Large intestine (tissue), 12 donors: ENCODE results near the gene GPN2. TPM values are rescaled to one million over a fixed set of nuclear protein-coding genes. Genes with fewer than 3 reads are reported as not detected.

ENCODE experiments used
- DNase-seq, 2 donors: peaks; one replicate each; pipeline versions ENCODE4 v3.0.0 to v3.0.0-alpha.2; 2013
- H3K27ac ChIP-seq: one replicate; pipeline ENCODE4 v1.5.1; 2013; ENCODE audit warnings: low read length
- H3K27me3 ChIP-seq: 2 replicates; pipeline ENCODE4 v1.6.1; 2013; ENCODE audit warnings: low read length; ENCODE audit not compliant: control insufficient read depth, insufficient read depth
- H3K36me3 ChIP-seq: 2 replicates; pipeline ENCODE4 v1.6.1; 2013; ENCODE audit warnings: low read length; ENCODE audit not compliant: control insufficient read depth, insufficient read depth
- H3K4me1 ChIP-seq: one replicate; pipeline ENCODE4 v1.6.1; 2013; ENCODE audit warnings: low read length; ENCODE audit not compliant: control insufficient read depth, insufficient read depth
- H3K4me3 ChIP-seq: one replicate; pipeline ENCODE4 v1.5.1; 2013; ENCODE audit warnings: low read length
- H3K9me3 ChIP-seq: one replicate; pipeline ENCODE4 v1.6.1; 2013; ENCODE audit warnings: mild to moderate bottlenecking, low read depth, low read length, moderate library complexity; ENCODE audit not compliant: control insufficient read depth
- WGBS: methylation state at CpG from one replicate; pipeline ENCODE4 v1.1.5; 2013; ENCODE audit warnings: low lambda C conversion rate; ENCODE audit not compliant: insufficient coverage; 5-methylcytosine and 5-hydroxymethylcytosine counted together
- long read RNA-seq, 11 donors: transcript quantifications; one replicate each; lab custom pipeline, GENCODE V29; 2026
- polyA plus RNA-seq: library from polyadenylated mRNA; unstranded; fragments of 120-200 nt; gene quantifications from one replicate; pipeline ENCODE4 v1.2.1, GENCODE V29; 2013

Gene GPN2
- polyA plus RNA-seq = 28.5 TPM
- long read RNA-seq, donor 1, full-length matches to known transcripts = 4 of 4 reads
- long read RNA-seq, donor 1, partial matches to known transcripts = 0 of 4 reads
- long read RNA-seq, donor 1, other reads (novel, unspliced or antisense) = 0 of 4 reads
- long read RNA-seq, donor 2, full-length matches to known transcripts = 10 of 26 reads
- long read RNA-seq, donor 2, partial matches to known transcripts = 16 of 26 reads
- long read RNA-seq, donor 2, other reads (novel, unspliced or antisense) = 0 of 26 reads
- long read RNA-seq, donor 3 = 0 reads
- long read RNA-seq, donor 4, full-length matches to known transcripts = 4 of 4 reads
- long read RNA-seq, donor 4, partial matches to known transcripts = 0 of 4 reads
- long read RNA-seq, donor 4, other reads (novel, unspliced or antisense) = 0 of 4 reads
- long read RNA-seq, donor 5, full-length matches to known transcripts = 4 of 4 reads
- long read RNA-seq, donor 5, partial matches to known transcripts = 0 of 4 reads
- long read RNA-seq, donor 5, other reads (novel, unspliced or antisense) = 0 of 4 reads
- long read RNA-seq, donor 6, full-length matches to known transcripts = 10 of 10 reads
- long read RNA-seq, donor 6, partial matches to known transcripts = 0 of 10 reads
- long read RNA-seq, donor 6, other reads (novel, unspliced or antisense) = 0 of 10 reads
- long read RNA-seq, donor 7, full-length matches to known transcripts = 5 of 5 reads
- long read RNA-seq, donor 7, partial matches to known transcripts = 0 of 5 reads
- long read RNA-seq, donor 7, other reads (novel, unspliced or antisense) = 0 of 5 reads
- long read RNA-seq, donor 8, full-length matches to known transcripts = 9 of 9 reads
- long read RNA-seq, donor 8, partial matches to known transcripts = 0 of 9 reads
- long read RNA-seq, donor 8, other reads (novel, unspliced or antisense) = 0 of 9 reads
- long read RNA-seq, donor 9, full-length matches to known transcripts = 12 of 12 reads
- long read RNA-seq, donor 9, partial matches to known transcripts = 0 of 12 reads
- long read RNA-seq, donor 9, other reads (novel, unspliced or antisense) = 0 of 12 reads
- long read RNA-seq, donor 10, full-length matches to known transcripts = 15 of 15 reads
- long read RNA-seq, donor 10, partial matches to known transcripts = 0 of 15 reads
- long read RNA-seq, donor 10, other reads (novel, unspliced or antisense) = 0 of 15 reads
- long read RNA-seq, donor 11, full-length matches to known transcripts = 7 of 7 reads
- long read RNA-seq, donor 11, partial matches to known transcripts = 0 of 7 reads
- long read RNA-seq, donor 11, other reads (novel, unspliced or antisense) = 0 of 7 reads

GRCh38 chr1:26889551-26890466, at the start of gene GPN2:
Gene GPN2 (minus strand): TSS chr1:26890283. CDS start chr1:26890096, 187 bp downstream.
- H3K4me3 ChIP-seq = peak within 1 kb of the TSS; percentile 85
- WGBS = no CpG with 5 or more reads among the region's 89 CpGs
- peaks cover 18% of the 10 kb centered on the region for H3K4me1 ChIP-seq
- no peaks in the 10 kb centered on the region for H3K27me3 ChIP-seq
- H3K27ac ChIP-seq = peak within 1 kb of the TSS; percentile 96
- H3K36me3 ChIP-seq = peaks cover 58% of the 10 kb centered on the region
- no peaks in the 10 kb centered on the region for H3K9me3 ChIP-seq
- DNase-seq = peak; percentile 85 to 91

DNA sequence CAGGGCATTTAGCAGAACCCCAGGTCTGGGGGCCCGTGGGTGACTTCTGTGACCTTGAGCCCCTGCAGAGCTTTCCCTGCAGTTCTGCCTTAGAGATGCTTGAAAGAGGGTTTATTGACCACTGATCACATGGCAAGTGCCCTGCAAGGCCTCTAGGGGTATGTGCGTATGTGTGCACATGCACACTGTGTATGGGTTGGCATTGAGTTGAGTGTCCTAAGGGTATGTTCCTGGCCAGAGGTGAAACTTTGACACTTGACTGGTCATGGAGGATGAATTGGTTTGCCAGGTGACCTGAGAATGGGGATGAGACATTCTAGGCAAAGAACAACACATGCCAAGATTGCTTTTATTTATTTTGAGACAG, 48.6 kb upstream of the GPN2 start:
- H3K9me3 ChIP-seq = no peaks in the 10 kb centered on the region
- H3K27me3 ChIP-seq = no peaks in the 10 kb centered on the region
- H3K36me3 ChIP-seq = peaks cover 53% of the 10 kb centered on the region
- DNase-seq = no peak
- no CpG with 5 or more reads among the region's 2 CpGs for whole genome bisulfite sequencing
- H3K4me1 ChIP-seq = peaks cover 4% of the 10 kb centered on the region
- no peak overlapping the region for H3K4me3 ChIP-seq
- no peak overlapping the region for H3K27ac ChIP-seq

DNA sequence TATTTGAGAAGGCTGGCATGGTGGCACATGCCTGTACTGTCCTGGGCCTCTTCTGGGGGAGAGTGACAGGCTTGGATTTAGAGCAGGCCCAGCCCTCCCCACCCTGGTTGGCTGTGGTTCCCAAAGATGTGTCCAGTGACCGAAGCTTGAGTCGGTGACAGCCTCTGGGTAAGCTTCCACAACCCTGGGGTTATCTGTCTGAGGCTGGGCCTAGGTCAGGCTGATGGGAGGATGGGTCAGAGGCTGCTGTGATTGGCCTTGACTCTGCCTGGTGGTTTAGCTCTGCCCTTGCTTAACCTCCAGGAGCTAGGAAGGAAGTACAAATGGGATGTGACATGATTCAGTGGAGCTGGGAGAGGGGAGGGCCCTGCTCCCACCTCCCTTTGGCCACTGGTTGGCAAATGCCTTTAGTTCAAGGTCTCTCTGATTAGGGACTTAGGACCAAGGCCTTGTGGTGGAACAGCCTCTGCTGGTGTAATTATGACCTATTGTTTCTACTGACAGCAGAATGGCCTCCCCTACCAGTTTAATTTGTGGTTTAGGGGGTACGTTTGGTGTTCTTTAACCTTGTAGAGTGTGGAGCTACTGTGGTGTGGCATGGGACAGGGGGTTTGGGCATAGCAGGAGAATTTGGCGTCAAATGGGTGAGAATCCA, 48.0 kb upstream of the GPN2 start:
- Histone ChIP-seq H3K4me1 (no peaks in the 10 kb centered on the region), H3K36me3 (peaks cover 48% of the 10 kb centered on the region), H3K27ac (no peak overlapping the region), H3K9me3 (no peaks in the 10 kb centered on the region), H3K4me3 (no peak overlapping the region), H3K27me3 (no peaks in the 10 kb centered on the region)
- WGBS = no CpG with 5 or more reads among the region's 4 CpGs
- DNase-seq = no peak

GRCh38 chr1:26936823-26937222, 46.7 kb upstream of the GPN2 start:
- no peak overlapping the region for H3K27ac ChIP-seq
- no peaks in the 10 kb centered on the region for H3K4me1 ChIP-seq
- WGBS = 100% methylated on average over 1 of the region's 6 CpGs
- no peak overlapping the region for H3K4me3 ChIP-seq
- peaks cover 44% of the 10 kb centered on the region for H3K36me3 ChIP-seq
- no peak for DNase-seq
- H3K27me3 ChIP-seq = no peaks in the 10 kb centered on the region
- no peaks in the 10 kb centered on the region for H3K9me3 ChIP-seq

GRCh38 chr1:26932531-26932930, 42.4 kb upstream of the GPN2 start:
- H3K9me3 ChIP-seq = no peaks in the 10 kb centered on the region
- no peak overlapping the region for H3K4me3 ChIP-seq
- 80% methylated on average over 1 of the region's 3 CpGs for WGBS
- H3K4me1 ChIP-seq = no peaks in the 10 kb centered on the region
- no peaks in the 10 kb centered on the region for H3K27me3 ChIP-seq
- peaks cover 36% of the 10 kb centered on the region for H3K36me3 ChIP-seq
- no peak overlapping the region for H3K27ac ChIP-seq
- DNase-seq = no peak

GRCh38 chr1:26923711-26924110, 33.6 kb upstream of the GPN2 start:
- Histone ChIP-seq H3K36me3 (peaks cover 38% of the 10 kb centered on the region), H3K27ac (no peak overlapping the region), H3K9me3 (no peaks in the 10 kb centered on the region), H3K27me3 (no peaks in the 10 kb centered on the region), H3K4me3 (no peak overlapping the region), H3K4me1 (peaks cover 12% of the 10 kb centered on the region)
- DNase-seq = no peak
- WGBS = 100% methylated on average over 2 of the region's 3 CpGs

DNA sequence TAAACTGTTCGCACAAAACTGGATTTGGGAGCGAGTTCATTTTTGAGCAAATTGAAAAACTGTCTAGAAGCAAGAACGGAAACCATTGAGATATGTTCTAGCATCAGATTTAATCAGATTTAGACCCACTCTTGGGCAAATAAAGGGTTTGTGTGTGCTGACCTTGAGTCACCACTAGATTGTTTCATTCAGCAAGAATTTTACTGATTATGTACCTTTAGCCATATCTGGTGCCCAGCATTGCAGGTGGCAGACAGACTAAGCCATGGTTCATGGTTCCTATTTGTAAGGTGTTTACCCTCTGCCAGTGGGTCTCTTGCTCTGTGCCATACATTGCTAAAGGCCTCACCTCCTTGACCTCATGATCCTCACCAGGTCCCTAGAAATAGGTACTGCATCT, 32.8 kb upstream of the GPN2 start:
- no peaks in the 10 kb centered on the region for H3K27me3 ChIP-seq
- WGBS = 100% methylated on average over 1 of the region's 3 CpGs
- H3K27ac ChIP-seq = no peak overlapping the region
- no peaks in the 10 kb centered on the region for H3K9me3 ChIP-seq
- DNase-seq = no peak
- peak overlapping the region; percentile 86 for H3K4me3 ChIP-seq
- H3K36me3 ChIP-seq = peaks cover 32% of the 10 kb centered on the region
- H3K4me1 ChIP-seq = peaks cover 12% of the 10 kb centered on the region

DNA sequence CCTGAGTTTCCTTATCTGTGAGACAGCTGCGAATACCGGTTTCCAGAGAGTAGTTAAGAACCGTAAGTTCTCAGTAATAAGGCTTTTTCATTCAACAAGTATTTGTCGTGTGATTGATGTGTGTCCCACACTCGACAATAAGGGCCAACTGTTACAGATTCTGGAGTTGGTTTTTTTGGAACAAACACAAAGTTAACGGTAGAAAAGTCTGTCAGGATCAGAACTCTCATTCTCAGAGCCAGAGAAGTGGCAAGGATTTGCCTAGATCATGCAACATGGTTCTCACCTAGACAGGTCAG, 32.3 kb upstream of the GPN2 start:
- peak in 1 of 2 donors; percentile 41 for DNase-seq
- Histone ChIP-seq H3K27me3 (no peaks in the 10 kb centered on the region), H3K27ac (peak overlapping the region; percentile 66), H3K36me3 (peaks cover 28% of the 10 kb centered on the region), H3K4me3 (peak overlapping the region; percentile 86), H3K9me3 (no peaks in the 10 kb centered on the region), H3K4me1 (peaks cover 12% of the 10 kb centered on the region)
- WGBS = no CpG with 5 or more reads among the region's 6 CpGs
